K562 (cell line): ENCODE results near the gene MBD5. TPM values are rescaled to one million over a fixed set of nuclear protein-coding genes. Genes with fewer than 3 reads are reported as not detected.

Source experiments
- ATAC-seq: fragments of 200-7000 bp; cut with Tn5 transposase; 3 replicates; pipeline ENCODE4 v1.9.1; 2020; ENCODE audit warnings: moderate library complexity
- BruUV-seq: library from RNA; stranded (reverse); fragments of 400-500 nt; replicated peaks from 2 replicates; lab custom pipeline; 2021; lab: Mats Ljungman, UMichigan
- CTCF ChIA-PET: fragments of 300-600 bp; formaldehyde crosslinking; extraction: SDS; loops from one replicate; lab custom pipeline; 2021; ENCODE audit warnings: low intra/inter-chr PET ratio; lab: Yijun Ruan, JAX
- POLR2A ChIA-PET: fragments of 300-600, 350-650 bp; sonication (Branson Sonifier 250); formaldehyde crosslinking; extraction: SDS; loops from one replicate; lab custom pipeline; 2021; ENCODE audit warnings: antibody characterized with exemption, inconsistent platforms; lab: Yijun Ruan, JAX
- DNase-seq, 4 experiments: peaks; one replicate each; pipeline versions ENCODE4 v3.0.0 to v3.0.0-alpha.2; 2011 to 2018; ENCODE audit warnings: low spot score in 3 of 4, mixed read lengths in 3 of 4; ENCODE audit errors: extremely low read depth in 1 of 4
- FAIRE-seq: peaks from 2 replicates; lab custom pipeline; 2011; peaks lifted over from hg19 to GRCh38; lab: Jason Lieb, UNC
- H2AFZ ChIP-seq: 2 replicates; pipeline ENCODE4 v1.6.0; 2011; ENCODE audit warnings: low read depth, low read length, control low read depth, inconsistent platforms
- H3K27ac ChIP-seq: fragments of 200-600 bp; 3 replicates; pipeline ENCODE4 v1.8.0; 2011; ENCODE audit warnings: low read depth, mild to moderate bottlenecking, control low read depth, inconsistent platforms, low read length, moderate library complexity, mixed read lengths; ENCODE audit errors: extremely low read depth
- H3K27me3 ChIP-seq, 2 experiments: fragments of 300-600 bp in 1 of 2; 2 replicates in 1 of 2; 3 replicates in 1 of 2; pipeline versions ENCODE4 v1.6.0 to v1.8.0; 2011; ENCODE audit warnings: inconsistent platforms in 2 of 2, low read length in 2 of 2, mild to moderate bottlenecking in 1 of 2, mixed read lengths in 1 of 2, moderate library complexity in 1 of 2; ENCODE audit not compliant: control insufficient read depth in 2 of 2, insufficient read depth in 2 of 2
- H3K36me3 ChIP-seq: fragments of 300-600 bp; 3 replicates; pipeline ENCODE4 v1.8.0; 2011; ENCODE audit warnings: mild to moderate bottlenecking, low read length, inconsistent platforms; ENCODE audit not compliant: control insufficient read depth, insufficient read depth
- H3K4me1 ChIP-seq, 2 experiments: fragments of 200-600 bp in 1 of 2; replicated peaks in 1 of 2; 2 replicates in 1 of 2; 3 replicates in 1 of 2; pipeline versions ENCODE4 v1.5.1 to v1.8.0; 2011; ENCODE audit warnings: inconsistent platforms in 2 of 2, low read length in 2 of 2, mild to moderate bottlenecking in 1 of 2, mixed read lengths in 1 of 2, moderate library complexity in 1 of 2; ENCODE audit not compliant: control insufficient read depth in 2 of 2, insufficient read depth in 2 of 2
- H3K4me2 ChIP-seq: 2 replicates; pipeline ENCODE4 v1.6.1; 2011; ENCODE audit warnings: low read length, control low read depth, inconsistent platforms, mixed read lengths; ENCODE audit not compliant: insufficient read depth
- H3K4me3 ChIP-seq: fragments of 200-600 bp; sonication (generic), shearing (Covaris generic); 2 replicates; pipeline ENCODE4 v1.5.1; 2016; ENCODE audit warnings: control low read depth, inconsistent platforms
- H3K79me2 ChIP-seq: fragments of 200-600 bp; 3 replicates; pipeline ENCODE4 v1.8.0; 2011; ENCODE audit warnings: low read length, inconsistent platforms; ENCODE audit not compliant: control insufficient read depth, insufficient read depth
- H3K9ac ChIP-seq, 2 experiments: 2 replicates each; pipeline versions ENCODE4 v1.6.0 to v1.6.1; 2011; ENCODE audit warnings: low read depth in 2 of 2, low read length in 2 of 2, control low read depth in 1 of 2, inconsistent platforms in 1 of 2, mild to moderate bottlenecking in 1 of 2, mixed read lengths in 1 of 2; ENCODE audit not compliant: insufficient read depth in 1 of 2
- H3K9me1 ChIP-seq: one replicate; pipeline ENCODE4 v1.6.0; 2011; ENCODE audit warnings: inconsistent platforms, mild to moderate bottlenecking, low read length, moderate library complexity; ENCODE audit not compliant: control insufficient read depth, insufficient read depth
- H3K9me3 ChIP-seq: replicated peaks from 2 replicates; pipeline ENCODE4 v1.5.1; 2011; ENCODE audit warnings: low read depth, low read length, inconsistent platforms; ENCODE audit not compliant: control insufficient read depth, insufficient read depth
- H4K20me1 ChIP-seq: replicated peaks from 2 replicates; pipeline ENCODE4 v1.6.1; 2011; ENCODE audit warnings: low read length, inconsistent platforms, mixed read lengths; ENCODE audit not compliant: control insufficient read depth, insufficient read depth
- BRCA1 ChIP-seq, 2 experiments: fragments of 450-650 bp in 1 of 2; sonication (generic) in 1 of 2; formaldehyde crosslinking in 1 of 2; IDR thresholded peaks; 2 replicates each; pipeline versions ENCODE4 v1.5.0 to v1.6.1; 2017 to 2020; ENCODE audit warnings: mild to moderate bottlenecking in 1 of 2, missing genetic modification reagents in 1 of 2
- GTF2E2 ChIP-seq: fragments of 200-800 bp; sonication (Bioruptor generic); IDR thresholded peaks from 2 replicates; pipeline ENCODE4 v1.6.1; 2016; ENCODE audit warnings: missing genetic modification characterization, missing compliant biosample characterization
- TAL1 ChIP-seq: fragments of 450-650 bp; IDR thresholded peaks from 2 replicates; pipeline ENCODE4 v1.6.1; 2016; ENCODE audit warnings: mild to moderate bottlenecking
- ZNF23 ChIP-seq: fragments of 250-450 bp; sonication (Bioruptor Pico); IDR thresholded peaks from 2 replicates; pipeline ENCODE4 v1.4.0; 2020; ENCODE audit warnings: mild to moderate bottlenecking
- WGBS: fragments of 100-300 bp; shearing (Covaris generic); methylation state at CpG from one replicate; pipeline ENCODE4 v1.1.6; 2016; ENCODE audit warnings: low coverage, mixed read lengths; ENCODE audit not compliant: insufficient coverage; ENCODE audit errors: missing lambda C conversion rate; 5-methylcytosine and 5-hydroxymethylcytosine counted together
- in situ Hi-C: fragments of 300-500 bp; cut with MboI; formaldehyde crosslinking; loops from 4 replicates; pipeline ENCODE4 v1.15.0; 2018; ENCODE audit warnings: inconsistent platforms, mixed read lengths
- intact Hi-C: fragments of 100-400 bp; cut with micrococcal nuclease; formaldehyde crosslinking; loops from 2 replicates; pipeline ENCODE4 v1.14.2; 2022
- polyA plus RNA-seq, 8 experiments: library from polyadenylated mRNA; depleted of rRNA in 4 of 8; stranded (reverse) in 5 of 8; unstranded in 3 of 8; fragments of >200 nt; fragmentation: Nextera tagmentation in 2 of 8; fragmentation: Illumina TruSeq in 1 of 8; extraction: Ambion mirVana in 2 of 8; extraction: Trizol in 1 of 8; gene quantifications; 2 replicates each; pipeline versions ENCODE4 v1.2.1 to v1.2.3, GENCODE V29; 2011 to 2014; ENCODE audit warnings: inconsistent platforms in 1 of 8, missing spikeins in 1 of 8
- total RNA-seq, 7 experiments: library from RNA; depleted of rRNA in 6 of 7; stranded (reverse); fragments of >200 nt in 6 of 7; fragmentation: Illumina TruSeq in 2 of 7; extraction: Trizol in 2 of 7; gene quantifications; 2 replicates each; pipeline versions ENCODE4 v1.2.1 to v1.2.3, GENCODE V29; 2011 to 2021; ENCODE audit warnings: low replicate concordance in 1 of 7
- TF ChIP-seq, protein P1 (sequence below): fragments of 250-450 bp; sonication (Bioruptor Pico); IDR thresholded peaks from 2 replicates; pipeline ENCODE4 v1.8.0; 2022; ENCODE audit warnings: moderate library complexity, mild to moderate bottlenecking, inconsistent platforms

The MBD5 gene
- total and polyA plus RNA-seq, 9 of the 15 experiments (the other 6 are each of a cell fraction or from before 2014, with no cell fraction given): 3.4 to 14.5 (median 9.0) TPM

DNA sequence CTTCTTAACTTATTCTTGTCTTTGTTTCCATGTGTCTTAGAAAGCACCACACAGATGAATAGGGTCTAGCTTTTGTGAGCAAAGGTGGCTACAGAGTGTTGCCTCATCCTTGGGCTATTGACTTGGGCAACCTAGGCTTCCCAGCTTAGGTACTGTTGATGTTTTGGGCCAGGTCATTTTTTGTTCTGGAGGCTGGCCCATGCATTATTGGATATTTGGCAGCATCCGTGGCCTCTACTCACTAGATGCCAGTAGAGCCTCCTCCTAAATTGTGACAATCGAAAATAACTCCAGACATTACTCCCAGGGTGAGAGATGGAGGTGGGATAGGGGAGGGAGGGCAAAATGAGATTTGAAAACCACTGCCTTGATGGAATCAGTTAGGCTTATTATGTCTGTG, 496.4 kb downstream of the MBD5 start:
- H3K36me3 ChIP-seq: no peaks in the 10 kb centered on the region
- H3K9me3 ChIP-seq: no peaks in the 10 kb centered on the region
- TF ChIP-seq BRCA1 (IDR thresholded peaks at IDR 0.05) (no peak), BRCA1 (CRISPR knock-in tag; IDR thresholded peaks at IDR 0.05) (no peak), GTF2E2 (tag) (no peak), ZNF23 (CRISPR knock-in tag) (no peak), TAL1 (no peak)
- TF ChIP-seq, protein P1, sequence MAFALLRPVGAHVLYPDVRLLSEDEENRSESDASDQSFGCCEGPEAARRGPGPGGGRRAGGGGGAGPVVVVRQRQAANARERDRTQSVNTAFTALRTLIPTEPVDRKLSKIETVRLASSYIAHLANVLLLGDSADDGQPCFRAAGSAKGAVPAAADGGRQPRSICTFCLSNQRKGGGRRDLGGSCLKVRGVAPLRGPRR (CRISPR knock-in tag): no peak
- TF ChIP-seq, all 486 proteins: peak for 0
- Histone ChIP-seq H4K20me1 (peaks cover 4% of the 10 kb centered on the region; the same call in 1 of the 2 replicates), H2AFZ (no peak overlapping the region), H3K9me1 (no peaks in the 10 kb centered on the region), H3K4me1 (no peaks in the 10 kb centered on the region), H3K4me2 (no peak overlapping the region), H3K9ac (no peak overlapping the region), H3K27ac (no peak overlapping the region), H3K27me3 (peaks cover 4 to 19% of the 10 kb centered on the region in 2 experiments; a peak in 4 of 5 replicates), H3K4me3 (no peak overlapping the region), H3K79me2 (no peaks in the 10 kb centered on the region)
- in situ Hi-C loops (loop anchor here (10.0 kb wide), 1 partner anchor 582 kb away; no protein-coding TSS in a partner anchor), intact Hi-C loops (no loop called here)
- 0% methylated on average over 2 of the region's 2 CpGs for WGBS
- ATAC-seq: no peak
- CTCF ChIA-PET: no interaction called here
- no peak for DNase-seq
- no peak for FAIRE-seq
- BruUV-seq: no TSS peak
- POLR2A ChIA-PET: interaction anchor here (1.6 kb wide), 1 partner anchor 11 kb away, joined by 3 read pairs; no protein-coding TSS in a partner anchor
